ENCODE measurements around the gene PSORS1C1.

The PSORS1C1 gene

GRCh38 chr6:31096215-31096614 lies 18.4 kb upstream of the PSORS1C1 start:
- DNase-seq: no peak

GRCh38 chr6:31096656-31097055 lies 17.9 kb upstream of the PSORS1C1 start:
- DNase-seq: no peak

- DNase-seq: no peak
These were observed 16.1 kb upstream of the PSORS1C1 start for GRCh38 chr6:31098449-31098938.

- DNase-seq: no peak
These were observed 11.5 kb upstream of the PSORS1C1 start for GRCh38 chr6:31103136-31103535.

- DNase-seq: no peak
These were observed 7.5 kb upstream of the PSORS1C1 start for GRCh38 chr6:31107052-31107451.

GRCh38 chr6:31110825-31111582 lies 3.6 kb upstream of the PSORS1C1 start:
- no peak for DNase-seq

GRCh38 chr6:31111712-31112111 lies 2.9 kb upstream of the PSORS1C1 start:
- no peak for DNase-seq

GRCh38 chr6:31112478-31112877 lies 2.1 kb upstream of the PSORS1C1 start, which contains the start of gene C6orf15:
Gene C6orf15 (minus strand): TSS chr6:31112575. CDS start chr6:31112555, 20 bp downstream.
- DNase-seq: no peak

- peak; percentile 89 for DNase-seq
These were observed 599 bp upstream of the PSORS1C1 start for GRCh38 chr6:31113861-31114540.

- peak; percentile 74 for DNase-seq
These were observed 610 bp downstream of the PSORS1C1 start for GRCh38 chr6:31114970-31115849.

GRCh38 chr6:31115941-31116560 lies 1.5 kb downstream of the PSORS1C1 start:
- no peak for DNase-seq

- DNase-seq: peak; percentile 17
These were observed 2.2 kb downstream of the PSORS1C1 start for GRCh38 chr6:31116661-31117385.

- no peak for DNase-seq
These were observed 3.6 kb downstream of the PSORS1C1 start for GRCh38 chr6:31118178-31118577.

- DNase-seq: no peak
These were observed 5.7 kb downstream of the PSORS1C1 start, which contains the start of gene CDSN for GRCh38 chr6:31120151-31120915. Gene CDSN (minus strand): TSS chr6:31120446. CDS start chr6:31120419, 27 bp downstream.

- DNase-seq: no peak
These were observed 6.7 kb downstream of the PSORS1C1 start for GRCh38 chr6:31121131-31121790.

- peak; percentile 50 for DNase-seq
These were observed 8.4 kb downstream of the PSORS1C1 start for GRCh38 chr6:31122791-31123706.

- DNase-seq: no peak
These were observed 10.6 kb downstream of the PSORS1C1 start for GRCh38 chr6:31125162-31125561.

GRCh38 chr6:31125586-31126363 lies 11.2 kb downstream of the PSORS1C1 start:
- DNase-seq: peak; percentile 68
